GM12878 (cell line): ENCODE measurements around the gene ASTL. TPM values are rescaled to one million over a fixed set of nuclear protein-coding genes. Genes with fewer than 3 reads are reported as not detected.

Source experiments
- ATF2 ChIP-seq: IDR thresholded peaks from 2 replicates; pipeline ENCODE4 v1.6.1; 2012; ENCODE audit warnings: low read length, inconsistent platforms
- ATF3 ChIP-seq: IDR thresholded peaks from 2 replicates; pipeline ENCODE4 v1.6.1; 2011; ENCODE audit warnings: low read depth, mild to moderate bottlenecking, low read length, moderate library complexity, borderline replicate concordance; ENCODE audit errors: extremely low read depth
- BCL3 ChIP-seq: IDR thresholded peaks from 2 replicates; pipeline ENCODE4 v1.6.1; 2011; ENCODE audit warnings: borderline replicate concordance, low read depth, mild to moderate bottlenecking, moderate library complexity, low read length; ENCODE audit not compliant: insufficient read depth, poor library complexity, severe bottlenecking
- CEBPB ChIP-seq, 2 experiments: fragments of 150-350 bp in 1 of 2; IDR thresholded peaks; 2 replicates each; pipeline ENCODE4 v1.6.1; 2012 to 2014; ENCODE audit warnings: low read depth in 2 of 2, low read length in 2 of 2, borderline replicate concordance in 1 of 2, inconsistent platforms in 1 of 2
- ELK1 ChIP-seq: IDR thresholded peaks from 2 replicates; pipeline ENCODE4 v1.6.1; 2012; ENCODE audit warnings: low read depth, low read length, improper control_type of control experiment
- FOS ChIP-seq: IDR thresholded peaks from 3 replicates; pipeline ENCODE4 v1.6.1; 2011; ENCODE audit warnings: borderline replicate concordance; ENCODE audit not compliant: insufficient read length; ENCODE audit errors: extremely low read depth
- IKZF2 ChIP-seq, 2 experiments: fragments of 450-650 bp; IDR thresholded peaks; 2 replicates each; pipeline ENCODE4 v1.6.1; 2017; ENCODE audit warnings: mild to moderate bottlenecking in 2 of 2, moderate library complexity in 2 of 2
- NFYB ChIP-seq: IDR thresholded peaks from 2 replicates; pipeline ENCODE4 v1.6.1; 2011; ENCODE audit warnings: low read depth, mild to moderate bottlenecking, low read length, improper control_type of control experiment, moderate library complexity; ENCODE audit not compliant: insufficient read depth
- PBX3 ChIP-seq: IDR thresholded peaks from 2 replicates; pipeline ENCODE4 v1.6.1; 2011; ENCODE audit warnings: mild to moderate bottlenecking, low read depth, low read length, moderate library complexity; ENCODE audit not compliant: insufficient replicate concordance
- POLR2A ChIP-seq: IDR thresholded peaks from 2 replicates; pipeline ENCODE4 v1.6.1; 2011; ENCODE audit warnings: low read depth, mild to moderate bottlenecking, low read length
- RCOR1 ChIP-seq: conservative IDR thresholded peaks from 2 replicates; pipeline ENCODE4 v1.6.1; 2012; ENCODE audit warnings: low read depth, low read length, improper control_type of control experiment
- SMC3 ChIP-seq: IDR thresholded peaks from 2 replicates; pipeline ENCODE4 v1.6.1; 2011; ENCODE audit warnings: low read length, improper control_type of control experiment, borderline replicate concordance
- WRNIP1 ChIP-seq: IDR thresholded peaks from 2 replicates; pipeline ENCODE4 v1.6.1; 2011; ENCODE audit warnings: low read depth, low read length, improper control_type of control experiment, borderline replicate concordance
- ZBTB33 ChIP-seq: fragments of 450-650 bp; IDR thresholded peaks from 2 replicates; pipeline ENCODE4 v1.6.1; 2017; ENCODE audit warnings: mild to moderate bottlenecking
- ZBTB4 ChIP-seq: fragments of 450-650 bp; formaldehyde crosslinking; IDR thresholded peaks from 2 replicates; pipeline ENCODE4 v1.4.0; 2022; ENCODE audit warnings: mild to moderate bottlenecking, moderate library complexity
- polyA plus RNA-seq, 11 experiments: library from polyadenylated mRNA; depleted of rRNA in 4 of 11; unstranded in 6 of 11; stranded (reverse) in 5 of 11; fragments of >200 nt; fragmentation: Nextera tagmentation in 4 of 11; fragmentation: Illumina TruSeq in 1 of 11; extraction: Ambion mirVana in 4 of 11; extraction: Trizol in 1 of 11; gene quantifications; 1 replicate in 1 of 11; 2 replicates in 10 of 11; pipeline versions ENCODE4 v1.2.1 to v1.2.3, GENCODE V29; 2011 to 2016; ENCODE audit warnings: inconsistent platforms in 2 of 11, missing spikeins in 2 of 11, low read depth in 1 of 11
- total RNA-seq, 4 experiments: library from RNA; depleted of rRNA in 3 of 4; stranded (reverse); fragments of >200 nt in 3 of 4; fragmentation: Illumina TruSeq in 1 of 4; extraction: Trizol in 1 of 4; gene quantifications; 2 replicates each; pipeline versions ENCODE4 v1.2.1 to v1.2.3, GENCODE V29; 2013 to 2021

Gene ASTL
- total and polyA plus RNA-seq, 10 of the 15 experiments (the other 5 are each of a cell fraction or from before 2014, with no cell fraction given): 0.18 to 1.0 (median 0.38) TPM; not detected in 4

- no peak for TF ChIP-seq ZBTB4 (CRISPR knock-in tag)
- TF ChIP-seq PBX3: peak; percentile 56
- peak; percentile 95 to 97 for TF ChIP-seq IKZF2 (IDR thresholded peaks at IDR 0.05)
- TF ChIP-seq SMC3: peak; percentile 34; the same call in 1 of the 2 replicates
- no peak for TF ChIP-seq ATF2
- peak; percentile 62; the same call in 1 of the 2 replicates for TF ChIP-seq ELK1
- no peak for TF ChIP-seq WRNIP1
- peak; percentile 80 for TF ChIP-seq POLR2A
- no peak for TF ChIP-seq ATF3
- no peak; the same call in 1 of the 2 replicates for TF ChIP-seq RCOR1
- no peak for TF ChIP-seq FOS
- no peak for TF ChIP-seq ZBTB33
- peak; percentile 99 for TF ChIP-seq BCL3
- TF ChIP-seq CEBPB (IDR thresholded peaks at IDR 0.05; ENCODE audit: borderline replicate concordance in 1 of 2, low read depth in 2 of 2, low read length in 2 of 2): no peak
- TF ChIP-seq NFYB: no peak
These were observed 19.6 kb upstream of the ASTL start (continued) for GRCh38 chr2:96157649-96158553.
